Testis (tissue), 2 donors: ENCODE data around the gene SMIM35.

Source experiments
- CTCF ChIP-seq, 3 experiments: fragments of 450-650 bp in 2 of 3; fragments of 200-600 bp in 1 of 3; sonication (generic) in 1 of 3; IDR thresholded peaks; one replicate each; pipeline ENCODE4 v1.5.1; 2016 to 2019; ENCODE audit warnings: antibody characterized with exemption in 3 of 3, mild to moderate bottlenecking in 2 of 3, moderate library complexity in 1 of 3
- POLR2A ChIP-seq: fragments of 450-650 bp; IDR thresholded peaks from one replicate; pipeline ENCODE4 v1.6.1; 2017; ENCODE audit warnings: antibody characterized with exemption, mild to moderate bottlenecking, moderate library complexity

GRCh38 chr11:118042141-118042540, 44.6 kb downstream of the SMIM35 start:
- TF ChIP-seq CTCF (IDR thresholded peaks at IDR 0.05): no peak
- no peak for TF ChIP-seq POLR2A
